Measurements from ENCODE around the gene DNAH2. TPM values are rescaled to one million over a fixed set of nuclear protein-coding genes. Genes with fewer than 3 reads are reported as not detected.

Gene DNAH2
- total RNA-seq, 1 experiment from 2014 or later, result 2.0 TPM

DNA sequence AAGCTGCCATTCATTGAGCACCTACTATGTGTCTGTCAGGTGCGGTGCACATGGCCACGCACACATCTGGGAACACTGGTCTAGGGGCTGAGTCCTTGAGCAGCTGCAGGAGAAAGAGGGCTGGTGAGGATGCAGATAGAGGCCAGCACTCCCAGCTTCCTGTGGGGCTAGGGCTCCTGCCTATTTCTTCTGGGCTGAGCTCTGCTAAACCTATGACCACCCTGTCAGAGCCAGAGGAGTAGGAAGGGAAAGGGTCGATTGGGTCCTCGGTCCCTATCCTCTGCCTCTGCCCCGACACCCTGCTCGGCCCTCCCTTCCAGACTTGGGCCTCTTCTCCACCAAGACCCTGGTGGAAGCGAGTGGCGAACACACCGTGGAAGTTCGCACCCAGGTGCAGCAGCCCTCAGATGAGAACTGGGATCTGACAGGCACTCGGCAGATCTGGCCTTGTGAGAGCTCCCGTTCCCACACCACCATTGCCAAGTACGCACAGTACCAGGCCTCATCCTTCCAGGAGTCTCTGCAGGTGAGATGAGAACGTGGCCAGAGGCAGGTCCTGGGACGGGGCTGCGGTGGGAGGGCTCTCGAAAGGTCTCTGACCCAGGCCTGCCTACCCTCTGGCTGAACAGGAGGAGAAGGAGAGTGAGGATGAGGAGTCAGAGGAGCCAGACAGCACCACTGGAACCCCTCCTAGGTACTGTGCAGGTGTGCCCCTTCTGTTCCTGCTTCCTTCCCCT, 133.3 kb downstream of the DNAH2 start:
- CTCF ChIA-PET, result interaction anchor here (0.7 to 1.9 kb wide), 5 partner anchors 13 to 120 kb away, joined by 3 to 9 read pairs (median 5); no protein-coding TSS in a partner anchor
- intact Hi-C loops (cut with micrococcal nuclease), result loop anchor here (1.0 to 2.0 kb wide), 2 partner anchors 29 to 108 kb away; no protein-coding TSS in a partner anchor

DNA sequence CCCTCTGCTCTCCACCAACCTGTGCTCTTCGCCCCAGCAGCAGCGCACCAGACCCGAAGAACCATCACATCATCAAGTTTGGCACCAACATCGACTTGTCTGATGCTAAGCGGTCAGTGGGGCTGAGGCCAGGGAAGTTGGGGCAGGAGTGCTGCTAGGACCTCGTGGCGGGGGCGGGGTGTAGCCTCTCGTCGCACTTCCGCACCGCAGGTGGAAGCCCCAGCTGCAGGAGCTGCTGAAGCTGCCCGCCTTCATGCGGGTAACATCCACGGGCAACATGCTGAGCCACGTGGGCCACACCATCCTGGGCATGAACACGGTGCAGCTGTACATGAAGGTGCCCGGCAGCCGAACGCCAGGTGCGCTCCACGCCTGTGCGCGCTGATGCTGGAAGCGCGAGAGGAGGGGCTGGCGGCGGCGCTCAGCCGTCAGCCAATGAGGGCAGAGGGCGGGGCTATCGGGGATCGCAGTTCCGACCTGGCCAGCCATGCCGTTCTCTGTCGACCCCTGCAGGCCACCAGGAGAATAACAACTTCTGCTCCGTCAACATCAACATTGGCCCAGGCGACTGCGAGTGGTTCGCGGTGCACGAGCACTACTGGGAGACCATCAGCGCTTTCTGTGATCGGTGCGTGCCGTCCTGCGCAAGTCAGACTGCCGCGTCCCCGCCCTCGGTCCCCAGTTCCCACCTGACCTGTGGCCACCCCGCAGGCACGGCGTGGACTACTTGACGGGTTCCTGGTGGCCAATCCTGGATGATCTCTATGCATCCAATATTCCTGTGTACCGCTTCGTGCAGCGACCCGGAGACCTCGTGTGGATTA, 134.1 kb downstream of the DNAH2 start:
- no TSS peak for BruUV-seq (replicated peaks)
- Histone ChIP-seq H3K79me2 (ENCODE audit: insufficient read depth, low read length) (peaks cover 47% of the 10 kb centered on the region), H3K9ac (ENCODE audit: low read length) (peak overlapping the region; percentile 80), H3K27ac (ENCODE audit: low read depth, low read length) (peak overlapping the region; percentile 68), H4K20me1 (ENCODE audit: insufficient read depth) (no peaks in the 10 kb centered on the region), H3K9me2 (ENCODE audit: insufficient read depth) (no peaks in the 10 kb centered on the region), H3K27me3 (ENCODE audit: insufficient read depth, low read length) (no peaks in the 10 kb centered on the region), H3K36me3 (ENCODE audit: control insufficient read depth in 1 of 2, insufficient read depth in 2 of 2, low read length in 2 of 2) (peaks cover 27% of the 10 kb centered on the region in 2 experiments), H3K4me3 (replicated peaks in 1 of 2; ENCODE audit: low read depth in 1 of 2, low read length in 2 of 2) (peak overlapping the region; percentile 50 to 77), H3K4me1 (ENCODE audit: control insufficient read depth in 1 of 2, insufficient read depth in 2 of 2, low read length in 2 of 2) (peaks cover 20 to 43% of the 10 kb centered on the region in 2 experiments), H3K9me3 (ENCODE audit: control insufficient read depth in 1 of 2, insufficient read depth in 1 of 2, low read depth in 1 of 2, low read length in 2 of 2) (no peaks in the 10 kb centered on the region), H2AFZ (ENCODE audit: low read depth, low read length, poor library complexity, severe bottlenecking) (no peak overlapping the region), H3K4me2 (ENCODE audit: low read length) (peak overlapping the region; percentile 95)
- ChIA-PET RAD21 (ENCODE audit: low non-redundant PET in 1 of 2, low total read pairs in 2 of 2, uncharacterized antibody in 2 of 2, unreplicated experiment in 2 of 2) (no interaction called here), POLR2A (interaction anchor here (1.2 to 2.2 kb wide), 3 partner anchors 9 to 108 kb away, joined by 4 to 11 read pairs (median 7); no protein-coding TSS in a partner anchor), CTCF (interaction anchor here (0.7 to 1.9 kb wide), 5 partner anchors 12 to 120 kb away, joined by 3 to 9 read pairs (median 5); no protein-coding TSS in a partner anchor)
- intact Hi-C loops (cut with micrococcal nuclease), result loop anchor here (1.0 to 2.0 kb wide), 2 partner anchors 29 to 109 kb away; no protein-coding TSS in a partner anchor
- DNase-seq (ENCODE audit: low read depth, low spot score), result no peak
- peak; percentile 88 for ATAC-seq
- TF ChIP-seq TCF7L2 (IDR thresholded peaks at IDR 0.05; ENCODE audit: borderline replicate concordance, extremely low read depth, insufficient read depth, insufficient read length) (peak; percentile 76), SP1 (IDR thresholded peaks at IDR 0.05; ENCODE audit: low read depth) (peak; percentile 76), SIN3A (IDR thresholded peaks at IDR 0.05; ENCODE audit: low read depth) (peak; percentile 95), ELF1 (IDR thresholded peaks at IDR 0.05; ENCODE audit: borderline replicate concordance, low read depth) (no peak; the same call in 1 of the 2 replicates), ZNF274 (IDR thresholded peaks at IDR 0.05; ENCODE audit: low read depth, low read length) (no peak), POLR2AphosphoS5 (IDR thresholded peaks at IDR 0.05; ENCODE audit: low read depth, low read length) (peak; percentile 91), MAX (IDR thresholded peaks at IDR 0.05) (peak; percentile 98), RAD21 (IDR thresholded peaks at IDR 0.05; ENCODE audit: low read depth) (peak; percentile 98), EZH2phosphoT487 (IDR thresholded peaks at IDR 0.05; ENCODE audit: borderline replicate concordance) (no peak), POLR2A (IDR thresholded peaks at IDR 0.05; ENCODE audit: borderline replicate concordance, extremely low read depth, insufficient read depth, insufficient read length) (peak; percentile 31), ZFX (IDR thresholded peaks at IDR 0.05) (no peak; the same call in 1 of the 2 replicates)
- TF ChIP-seq, protein P1, sequence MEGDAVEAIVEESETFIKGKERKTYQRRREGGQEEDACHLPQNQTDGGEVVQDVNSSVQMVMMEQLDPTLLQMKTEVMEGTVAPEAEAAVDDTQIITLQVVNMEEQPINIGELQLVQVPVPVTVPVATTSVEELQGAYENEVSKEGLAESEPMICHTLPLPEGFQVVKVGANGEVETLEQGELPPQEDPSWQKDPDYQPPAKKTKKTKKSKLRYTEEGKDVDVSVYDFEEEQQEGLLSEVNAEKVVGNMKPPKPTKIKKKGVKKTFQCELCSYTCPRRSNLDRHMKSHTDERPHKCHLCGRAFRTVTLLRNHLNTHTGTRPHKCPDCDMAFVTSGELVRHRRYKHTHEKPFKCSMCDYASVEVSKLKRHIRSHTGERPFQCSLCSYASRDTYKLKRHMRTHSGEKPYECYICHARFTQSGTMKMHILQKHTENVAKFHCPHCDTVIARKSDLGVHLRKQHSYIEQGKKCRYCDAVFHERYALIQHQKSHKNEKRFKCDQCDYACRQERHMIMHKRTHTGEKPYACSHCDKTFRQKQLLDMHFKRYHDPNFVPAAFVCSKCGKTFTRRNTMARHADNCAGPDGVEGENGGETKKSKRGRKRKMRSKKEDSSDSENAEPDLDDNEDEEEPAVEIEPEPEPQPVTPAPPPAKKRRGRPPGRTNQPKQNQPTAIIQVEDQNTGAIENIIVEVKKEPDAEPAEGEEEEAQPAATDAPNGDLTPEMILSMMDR (IDR thresholded peaks at IDR 0.05 in 2 of 3, conservative IDR thresholded peaks at IDR 0.05 in 1 of 3; ENCODE audit: borderline replicate concordance in 1 of 3, insufficient read depth in 1 of 3, low read depth in 2 of 3, low read length in 2 of 3), result peak; percentile 85 to 93 (median 88)

More for the DNA sequence above, 133.3 kb downstream of the DNAH2 start:
- DNase-seq (ENCODE audit: low read depth, low spot score) (no peak), ATAC-seq (peak; percentile 23)
- H3K27ac ChIP-seq (ENCODE audit: low read depth, low read length), result peak overlapping the region; percentile 68
- H3K9ac ChIP-seq (ENCODE audit: low read length), result peak overlapping the region; percentile 80
- peak overlapping the region; percentile 50 to 77 for H3K4me3 ChIP-seq (replicated peaks in 1 of 2; ENCODE audit: low read depth in 1 of 2, low read length in 2 of 2)
- H3K27me3 ChIP-seq (ENCODE audit: insufficient read depth, low read length), result no peaks in the 10 kb centered on the region
- TF ChIP-seq JUND (IDR thresholded peaks at IDR 0.05) (no peak), SRF (IDR thresholded peaks at IDR 0.05; ENCODE audit: low read depth) (no peak), ZFX (IDR thresholded peaks at IDR 0.05) (peak; percentile 35; the same call in 1 of the 2 replicates)
- H3K79me2 ChIP-seq (ENCODE audit: insufficient read depth, low read length), result peaks cover 43% of the 10 kb centered on the region
- H3K9me3 ChIP-seq (ENCODE audit: control insufficient read depth in 1 of 2, insufficient read depth in 1 of 2, low read depth in 1 of 2, low read length in 2 of 2), result no peaks in the 10 kb centered on the region
- no peaks in the 10 kb centered on the region for H3K9me2 ChIP-seq (ENCODE audit: insufficient read depth)
- H4K20me1 ChIP-seq (ENCODE audit: insufficient read depth), result no peaks in the 10 kb centered on the region
- peak overlapping the region; percentile 95 for H3K4me2 ChIP-seq (ENCODE audit: low read length)
- ChIA-PET RAD21 (ENCODE audit: low non-redundant PET in 1 of 2, low total read pairs in 2 of 2, uncharacterized antibody in 2 of 2, unreplicated experiment in 2 of 2) (no interaction called here), POLR2A (interaction anchor here (1.2 to 2.2 kb wide), 3 partner anchors 8 to 107 kb away, joined by 4 to 11 read pairs (median 7); no protein-coding TSS in a partner anchor)
- BruUV-seq (replicated peaks), result TSS peak; percentile 45
- H3K4me1 ChIP-seq (ENCODE audit: control insufficient read depth in 1 of 2, insufficient read depth in 2 of 2, low read length in 2 of 2), result peaks cover 20 to 37% of the 10 kb centered on the region in 2 experiments
- H3K36me3 ChIP-seq (ENCODE audit: control insufficient read depth in 1 of 2, insufficient read depth in 2 of 2, low read length in 2 of 2), result peaks cover 27 to 31% of the 10 kb centered on the region in 2 experiments
- H2AFZ ChIP-seq (ENCODE audit: low read depth, low read length, poor library complexity, severe bottlenecking), result no peak overlapping the region
